ENCODE data around the gene TMEM53. TPM values are rescaled to one million over a fixed set of nuclear protein-coding genes. Genes with fewer than 3 reads are reported as not detected.

Gene TMEM53
- total RNA-seq, 2 experiments from 2014 or later, result 0.64 to 1.2 TPM

DNA sequence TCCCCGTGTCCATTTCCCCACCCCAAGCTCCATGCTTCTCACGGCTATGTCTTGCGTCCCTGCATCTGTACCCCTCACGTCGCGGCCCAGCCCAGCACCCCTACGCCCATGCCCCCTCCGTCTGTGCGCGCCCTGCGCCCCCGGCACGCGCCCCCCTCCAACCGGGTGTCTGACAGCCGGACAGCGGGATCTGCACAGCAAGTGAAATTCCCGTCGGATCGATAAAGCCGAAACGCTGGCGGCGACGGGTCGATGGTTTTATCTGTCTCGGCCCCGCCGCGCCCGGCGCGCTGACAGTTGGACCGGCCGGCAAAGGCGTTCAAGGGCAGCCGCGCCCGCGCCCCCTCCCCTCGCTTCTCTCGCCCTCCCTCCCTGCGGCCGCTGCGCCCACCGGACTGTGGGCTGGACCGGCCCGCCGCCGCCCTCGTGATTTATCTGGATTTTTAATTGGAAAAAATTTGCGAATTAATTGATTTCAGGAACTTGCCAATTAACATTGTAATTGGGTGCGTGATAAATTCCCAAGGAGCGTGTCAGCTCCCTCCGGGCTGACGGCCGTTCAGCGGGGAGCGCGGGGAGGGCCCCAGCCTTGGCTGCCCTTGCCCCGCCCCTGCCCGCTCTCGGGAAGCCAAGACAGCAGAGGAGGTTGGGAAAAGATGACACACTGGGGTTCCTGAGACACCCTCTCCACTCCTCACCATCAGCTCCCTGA is 57.1 kb downstream of the TMEM53 start:
- Mint-ChIP-seq H3K9me3 (no peaks in the 10 kb centered on the region), H3K4me1 (ENCODE audit: low read depth) (no peaks in the 10 kb centered on the region), H3K27me3 (no peaks in the 10 kb centered on the region), H3K4me3 (no peak overlapping the region), H3K36me3 (ENCODE audit: low read depth) (no peaks in the 10 kb centered on the region), H3K27ac (no peak overlapping the region)
- no peak overlapping the region for H3K27ac ChIP-seq (ENCODE audit: low read depth in 1 of 2, low read length in 2 of 2)
- no peak overlapping the region for H3K4me3 ChIP-seq (ENCODE audit: low read length)
- no peaks in the 10 kb centered on the region for H3K4me1 ChIP-seq (ENCODE audit: insufficient read depth, low read length)
- TF ChIP-seq, protein P1, sequence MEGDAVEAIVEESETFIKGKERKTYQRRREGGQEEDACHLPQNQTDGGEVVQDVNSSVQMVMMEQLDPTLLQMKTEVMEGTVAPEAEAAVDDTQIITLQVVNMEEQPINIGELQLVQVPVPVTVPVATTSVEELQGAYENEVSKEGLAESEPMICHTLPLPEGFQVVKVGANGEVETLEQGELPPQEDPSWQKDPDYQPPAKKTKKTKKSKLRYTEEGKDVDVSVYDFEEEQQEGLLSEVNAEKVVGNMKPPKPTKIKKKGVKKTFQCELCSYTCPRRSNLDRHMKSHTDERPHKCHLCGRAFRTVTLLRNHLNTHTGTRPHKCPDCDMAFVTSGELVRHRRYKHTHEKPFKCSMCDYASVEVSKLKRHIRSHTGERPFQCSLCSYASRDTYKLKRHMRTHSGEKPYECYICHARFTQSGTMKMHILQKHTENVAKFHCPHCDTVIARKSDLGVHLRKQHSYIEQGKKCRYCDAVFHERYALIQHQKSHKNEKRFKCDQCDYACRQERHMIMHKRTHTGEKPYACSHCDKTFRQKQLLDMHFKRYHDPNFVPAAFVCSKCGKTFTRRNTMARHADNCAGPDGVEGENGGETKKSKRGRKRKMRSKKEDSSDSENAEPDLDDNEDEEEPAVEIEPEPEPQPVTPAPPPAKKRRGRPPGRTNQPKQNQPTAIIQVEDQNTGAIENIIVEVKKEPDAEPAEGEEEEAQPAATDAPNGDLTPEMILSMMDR (IDR thresholded peaks at IDR 0.05), result no peak
- no peaks in the 10 kb centered on the region for H3K9me3 ChIP-seq (ENCODE audit: control insufficient read depth in 1 of 2, insufficient read depth in 1 of 2, low read length in 2 of 2)
- ATAC-seq (ENCODE audit: poor library complexity) (no peak), DNase-seq (no peak)
- CTCF ChIA-PET, result no interaction called here
- POLR2A ChIA-PET, result no interaction called here
- no peaks in the 10 kb centered on the region for H3K36me3 ChIP-seq (ENCODE audit: insufficient read depth, low read length)
- intact Hi-C loops (cut with DNase I, micrococcal nuclease), result no loop called here
- no peaks in the 10 kb centered on the region for H3K27me3 ChIP-seq (ENCODE audit: control insufficient read depth in 1 of 2, insufficient read depth in 2 of 2, low read length in 2 of 2)

DNA sequence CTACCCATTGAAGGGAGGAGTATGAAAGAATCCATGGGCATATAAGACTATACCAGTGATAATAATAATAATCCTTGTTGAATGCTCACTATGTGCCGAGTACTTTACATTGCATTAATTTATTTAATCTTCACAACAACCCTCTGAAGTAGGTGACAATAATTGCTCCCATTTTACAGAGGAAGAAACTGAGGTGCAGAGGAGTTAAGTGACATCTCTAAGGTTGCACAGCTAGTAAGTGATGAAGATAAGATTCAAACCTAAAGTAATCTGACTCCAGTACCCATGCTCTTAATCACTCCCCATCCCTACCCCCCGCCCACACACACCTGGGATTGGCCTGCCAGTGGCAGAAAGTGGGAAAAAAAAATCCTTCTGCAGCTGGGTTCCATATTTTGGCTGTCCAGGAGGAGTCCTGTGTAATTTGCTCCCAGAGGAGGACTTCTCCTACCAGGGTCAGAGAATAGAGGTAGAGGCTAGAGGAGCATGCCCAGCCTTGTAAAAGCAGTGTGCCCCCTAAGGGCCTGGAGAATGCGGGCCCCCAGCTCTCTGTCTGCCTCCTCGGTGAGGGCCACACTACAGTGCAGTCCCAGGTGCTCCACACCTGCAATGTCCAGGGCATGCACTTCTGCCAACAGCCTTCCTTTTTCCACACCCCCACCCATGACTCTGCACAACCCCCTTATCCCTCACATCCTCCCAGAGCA is 57.8 kb downstream of the TMEM53 start:
- Histone ChIP-seq H3K4me3 (ENCODE audit: low read length) (no peak overlapping the region), H3K36me3 (ENCODE audit: insufficient read depth, low read length) (no peaks in the 10 kb centered on the region), H3K9me3 (ENCODE audit: control insufficient read depth in 1 of 2, insufficient read depth in 1 of 2, low read length in 2 of 2) (no peaks in the 10 kb centered on the region), H3K27ac (ENCODE audit: low read depth in 1 of 2, low read length in 2 of 2) (no peak overlapping the region), H3K27me3 (ENCODE audit: control insufficient read depth in 1 of 2, insufficient read depth in 2 of 2, low read length in 2 of 2) (no peaks in the 10 kb centered on the region), H3K4me1 (ENCODE audit: insufficient read depth, low read length) (no peaks in the 10 kb centered on the region)
- Mint-ChIP-seq H3K36me3 (ENCODE audit: low read depth) (no peaks in the 10 kb centered on the region), H3K9me3 (no peaks in the 10 kb centered on the region), H3K4me3 (no peak overlapping the region), H3K27me3 (no peaks in the 10 kb centered on the region), H3K4me1 (ENCODE audit: low read depth) (no peaks in the 10 kb centered on the region), H3K27ac (no peak overlapping the region)
- intact Hi-C loops (cut with DNase I, micrococcal nuclease), result no loop called here
- TF ChIP-seq, protein P1 (IDR thresholded peaks at IDR 0.05), result no peak
- no peak for ATAC-seq (ENCODE audit: poor library complexity)
- POLR2A ChIA-PET, result interaction anchor here (1.6 kb wide), 1 partner anchor 15 kb away, joined by 5 read pairs; no protein-coding TSS in a partner anchor
- CTCF ChIA-PET, result no interaction called here
- DNase-seq, result no peak

DNA sequence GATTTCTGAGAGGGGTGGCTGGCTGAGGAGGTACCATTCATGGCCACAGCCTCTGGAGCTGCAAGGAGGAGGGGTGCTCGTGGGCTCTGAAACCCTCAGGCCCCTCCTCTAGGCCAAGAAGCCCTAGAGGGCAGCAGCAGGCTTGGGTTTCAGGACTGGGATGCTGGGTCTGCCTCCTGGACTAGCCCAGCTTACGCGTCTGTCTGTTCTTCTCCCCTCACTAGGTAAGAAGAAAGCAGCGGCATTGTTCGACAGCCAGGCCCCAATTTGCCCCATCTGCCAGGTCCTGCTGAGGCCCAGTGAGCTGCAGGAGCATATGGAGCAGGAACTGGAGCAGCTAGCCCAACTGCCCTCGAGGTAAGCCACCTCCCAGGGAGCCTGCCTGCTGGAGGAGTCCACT is 60.3 kb downstream of the TMEM53 start:
- Mint-ChIP-seq H3K9me3 (no peaks in the 10 kb centered on the region), H3K36me3 (ENCODE audit: low read depth) (no peaks in the 10 kb centered on the region), H3K27me3 (no peaks in the 10 kb centered on the region), H3K27ac (no peak overlapping the region), H3K4me1 (ENCODE audit: low read depth) (no peaks in the 10 kb centered on the region), H3K4me3 (no peak overlapping the region)
- no peaks in the 10 kb centered on the region for H3K27me3 ChIP-seq (ENCODE audit: control insufficient read depth in 1 of 2, insufficient read depth in 2 of 2, low read length in 2 of 2)
- H3K36me3 ChIP-seq (ENCODE audit: insufficient read depth, low read length), result no peaks in the 10 kb centered on the region
- CTCF ChIA-PET, result no interaction called here
- no peak overlapping the region for H3K27ac ChIP-seq (ENCODE audit: low read depth in 1 of 2, low read length in 2 of 2)
- POLR2A ChIA-PET, result no interaction called here
- DNase-seq (no peak), ATAC-seq (ENCODE audit: poor library complexity) (no peak)
- intact Hi-C loops (cut with DNase I, micrococcal nuclease), result no loop called here
- TF ChIP-seq, protein P1 (IDR thresholded peaks at IDR 0.05), result no peak
- H3K9me3 ChIP-seq (ENCODE audit: control insufficient read depth in 1 of 2, insufficient read depth in 1 of 2, low read length in 2 of 2), result no peaks in the 10 kb centered on the region
- no peak overlapping the region for H3K4me3 ChIP-seq (ENCODE audit: low read length)
- no peaks in the 10 kb centered on the region for H3K4me1 ChIP-seq (ENCODE audit: insufficient read depth, low read length)

Measured in CD4-positive, alpha-beta T cell (primary cell).